Gastrocnemius medialis (tissue), 4 donors: ENCODE measurements around the gene ZFP62.

ENCODE experiments used
- POLR2A ChIP-seq, 2 donors: fragments of 450-650 bp; IDR thresholded peaks; one replicate each; pipeline ENCODE4 v1.6.1; 2017; ENCODE audit warnings: antibody characterized with exemption in 2 of 2, mild to moderate bottlenecking in 2 of 2, moderate library complexity in 2 of 2
- TF ChIP-seq, protein P1 (sequence below), 5 experiments: fragments of 450-650 bp in 3 of 5; fragments of 200-600 bp in 2 of 5; sonication (generic) in 2 of 5; IDR thresholded peaks in 4 of 5; conservative IDR thresholded peaks in 1 of 5; 1 replicate in 4 of 5; 2 replicates in 1 of 5; pipeline ENCODE4 v1.5.1; 2016 to 2019; ENCODE audit warnings: antibody characterized with exemption in 5 of 5, mild to moderate bottlenecking in 3 of 5, moderate library complexity in 3 of 5

DNA sequence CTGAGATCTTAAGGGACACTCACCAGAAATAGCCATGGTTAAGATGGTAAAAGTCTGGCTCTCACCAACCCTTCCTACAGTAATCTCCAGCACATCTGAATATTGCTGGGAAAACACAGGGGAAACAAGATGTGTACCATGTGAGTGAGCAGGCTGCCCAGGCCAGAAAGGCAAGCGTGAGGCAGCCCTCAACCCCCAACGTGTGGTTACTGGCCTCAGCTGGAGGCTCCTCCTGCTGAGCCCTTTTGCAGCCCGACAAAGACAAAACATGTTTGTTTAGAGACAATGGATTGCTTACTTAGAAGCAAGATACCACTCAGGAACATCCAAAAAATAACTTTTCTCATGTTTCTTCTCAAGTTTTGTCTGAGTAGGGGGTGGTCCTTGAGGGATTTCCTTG is 16.6 kb downstream of the ZFP62 start:
- no peak for TF ChIP-seq POLR2A (IDR thresholded peaks at IDR 0.05)
- TF ChIP-seq, protein P1, sequence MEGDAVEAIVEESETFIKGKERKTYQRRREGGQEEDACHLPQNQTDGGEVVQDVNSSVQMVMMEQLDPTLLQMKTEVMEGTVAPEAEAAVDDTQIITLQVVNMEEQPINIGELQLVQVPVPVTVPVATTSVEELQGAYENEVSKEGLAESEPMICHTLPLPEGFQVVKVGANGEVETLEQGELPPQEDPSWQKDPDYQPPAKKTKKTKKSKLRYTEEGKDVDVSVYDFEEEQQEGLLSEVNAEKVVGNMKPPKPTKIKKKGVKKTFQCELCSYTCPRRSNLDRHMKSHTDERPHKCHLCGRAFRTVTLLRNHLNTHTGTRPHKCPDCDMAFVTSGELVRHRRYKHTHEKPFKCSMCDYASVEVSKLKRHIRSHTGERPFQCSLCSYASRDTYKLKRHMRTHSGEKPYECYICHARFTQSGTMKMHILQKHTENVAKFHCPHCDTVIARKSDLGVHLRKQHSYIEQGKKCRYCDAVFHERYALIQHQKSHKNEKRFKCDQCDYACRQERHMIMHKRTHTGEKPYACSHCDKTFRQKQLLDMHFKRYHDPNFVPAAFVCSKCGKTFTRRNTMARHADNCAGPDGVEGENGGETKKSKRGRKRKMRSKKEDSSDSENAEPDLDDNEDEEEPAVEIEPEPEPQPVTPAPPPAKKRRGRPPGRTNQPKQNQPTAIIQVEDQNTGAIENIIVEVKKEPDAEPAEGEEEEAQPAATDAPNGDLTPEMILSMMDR (IDR thresholded peaks at IDR 0.05 in 4 of 5, conservative IDR thresholded peaks at IDR 0.05 in 1 of 5): no peak
